ENCODE measurements around the gene KRT222.

KRT222 gene

GRCh38 chr17:40646791-40647623, 18.0 kb downstream of the KRT222 start:
- H3K27me3 ChIP-seq (ENCODE audit: low read depth) = no peaks in the 10 kb centered on the region
- H3K36me3 ChIP-seq (replicated peaks) = peaks cover 34% of the 10 kb centered on the region
- in situ Hi-C loops (cut with MboI; ENCODE audit: low sequenced_read_pairs) = no loop called here
- peaks cover 10% of the 10 kb centered on the region for H3K4me1 ChIP-seq
- H3K9me3 ChIP-seq = no peaks in the 10 kb centered on the region
- DNase-seq (ENCODE audit: low spot score in 2 of 2) = peak; percentile 34 to 47
- peak overlapping the region; percentile 89 for H3K4me3 ChIP-seq

- peaks cover 45% of the 10 kb centered on the region for H3K36me3 ChIP-seq (replicated peaks)
- H3K27me3 ChIP-seq (ENCODE audit: low read depth) = no peaks in the 10 kb centered on the region
- H3K4me1 ChIP-seq = peaks cover 10% of the 10 kb centered on the region
- no peak for DNase-seq (ENCODE audit: low spot score in 2 of 2)
- H3K9me3 ChIP-seq = no peaks in the 10 kb centered on the region
- in situ Hi-C loops (cut with MboI; ENCODE audit: low sequenced_read_pairs) = no loop called here
- no peak overlapping the region for H3K4me3 ChIP-seq
Observed at GRCh38 chr17:40645943-40646342, 19.0 kb downstream of the KRT222 start.

GRCh38 chr17:40645291-40645690, 19.7 kb downstream of the KRT222 start:
- Histone ChIP-seq H3K9me3 (no peaks in the 10 kb centered on the region), H3K27me3 (ENCODE audit: low read depth) (no peaks in the 10 kb centered on the region), H3K4me1 (peaks cover 10% of the 10 kb centered on the region), H3K36me3 (replicated peaks) (peaks cover 52% of the 10 kb centered on the region), H3K4me3 (no peak overlapping the region)
- in situ Hi-C loops (cut with MboI; ENCODE audit: low sequenced_read_pairs) = no loop called here
- no peak for DNase-seq (ENCODE audit: low spot score in 2 of 2)

DNA sequence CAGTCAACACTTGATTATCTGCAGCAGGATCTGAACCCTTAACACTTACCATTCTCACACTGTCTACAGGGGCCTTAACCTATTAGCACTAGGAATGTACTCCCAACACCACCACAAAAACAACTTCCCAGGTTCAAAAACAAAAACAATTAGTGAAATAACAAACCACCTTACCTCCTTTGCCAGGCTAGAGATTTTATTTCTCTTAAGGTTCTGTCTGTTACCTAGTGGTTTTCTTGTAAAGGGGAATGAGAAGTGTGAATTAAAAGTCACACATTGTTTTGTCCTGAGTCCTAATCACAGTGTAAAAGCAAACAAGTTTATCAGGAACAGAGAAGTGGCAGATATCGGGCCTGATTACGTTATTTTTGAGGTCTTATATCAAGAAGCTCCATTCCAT, 27.0 kb downstream of the KRT222 start:
- Histone ChIP-seq H3K27me3 (ENCODE audit: low read depth) (no peaks in the 10 kb centered on the region), H3K4me1 (no peaks in the 10 kb centered on the region), H3K4me3 (no peak overlapping the region), H3K9me3 (no peaks in the 10 kb centered on the region), H3K36me3 (replicated peaks) (peaks cover 96% of the 10 kb centered on the region)
- DNase-seq (ENCODE audit: low spot score in 2 of 2) = no peak
- in situ Hi-C loops (cut with MboI; ENCODE audit: low sequenced_read_pairs) = no loop called here

DNA sequence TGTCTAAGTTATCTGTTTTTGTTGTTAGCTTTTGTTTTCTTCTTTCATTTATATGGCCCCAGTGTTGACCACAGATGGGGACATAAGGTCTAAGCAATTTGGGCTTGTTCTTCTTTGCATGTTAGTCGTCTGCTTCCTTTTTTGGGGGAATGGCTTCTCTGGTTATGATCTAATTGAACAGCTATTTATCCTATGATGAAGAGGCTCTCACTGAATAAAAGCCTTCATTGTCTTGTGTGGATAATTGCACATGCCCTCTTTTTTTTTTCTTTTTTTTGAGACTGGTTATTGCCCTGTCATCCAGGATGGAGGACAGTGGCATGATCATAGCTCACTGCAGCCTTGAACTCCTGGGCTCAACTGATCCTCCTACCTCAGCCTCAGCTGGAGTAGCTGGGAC, 31.1 kb downstream of the KRT222 start:
- H3K4me1 ChIP-seq = no peaks in the 10 kb centered on the region
- in situ Hi-C loops (cut with MboI; ENCODE audit: low sequenced_read_pairs) = no loop called here
- no peak for DNase-seq (ENCODE audit: low spot score in 2 of 2)
- H3K27me3 ChIP-seq (ENCODE audit: low read depth) = no peaks in the 10 kb centered on the region
- no peak overlapping the region for H3K4me3 ChIP-seq
- peaks cover 97% of the 10 kb centered on the region for H3K36me3 ChIP-seq (replicated peaks)
- H3K9me3 ChIP-seq = no peaks in the 10 kb centered on the region

- Histone ChIP-seq H3K4me1 (no peaks in the 10 kb centered on the region), H3K27me3 (ENCODE audit: low read depth) (no peaks in the 10 kb centered on the region), H3K36me3 (replicated peaks) (peaks cover 88% of the 10 kb centered on the region), H3K4me3 (no peak overlapping the region), H3K9me3 (no peaks in the 10 kb centered on the region)
- in situ Hi-C loops (cut with MboI; ENCODE audit: low sequenced_read_pairs) = no loop called here
- DNase-seq (ENCODE audit: low spot score in 2 of 2) = no peak
Observed at GRCh38 chr17:40632216-40632615, 32.8 kb downstream of the KRT222 start.

DNA sequence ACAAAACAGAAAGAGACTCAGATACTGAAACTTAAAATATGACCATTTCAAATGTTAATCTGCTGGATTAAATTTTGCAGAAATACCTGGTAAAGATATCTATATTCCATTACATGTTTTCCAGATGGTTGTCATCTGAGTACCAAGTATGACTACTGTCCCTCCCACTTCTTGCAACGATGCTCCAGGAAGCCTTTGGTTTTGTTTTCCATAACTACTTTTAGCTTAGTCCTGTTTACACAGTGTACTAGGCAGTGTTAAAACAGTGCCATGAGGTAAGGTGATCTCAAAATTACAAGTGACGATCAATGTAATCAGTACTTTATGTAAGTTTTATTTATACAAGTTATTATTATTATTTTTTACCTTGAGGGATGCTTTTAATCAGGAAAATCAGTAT, 35.1 kb downstream of the KRT222 start:
- DNase-seq (ENCODE audit: low spot score in 2 of 2) = no peak
- H3K36me3 ChIP-seq (replicated peaks) = peaks cover 64% of the 10 kb centered on the region
- H3K4me3 ChIP-seq = no peak overlapping the region
- in situ Hi-C loops (cut with MboI; ENCODE audit: low sequenced_read_pairs) = no loop called here
- peaks cover 16% of the 10 kb centered on the region for H3K4me1 ChIP-seq
- no peaks in the 10 kb centered on the region for H3K27me3 ChIP-seq (ENCODE audit: low read depth)
- H3K9me3 ChIP-seq = no peaks in the 10 kb centered on the region

GRCh38 chr17:40625311-40625710, 39.7 kb downstream of the KRT222 start:
- Histone ChIP-seq H3K4me1 (peaks cover 26% of the 10 kb centered on the region), H3K4me3 (no peak overlapping the region), H3K36me3 (replicated peaks) (peaks cover 21% of the 10 kb centered on the region), H3K27me3 (ENCODE audit: low read depth) (no peaks in the 10 kb centered on the region), H3K9me3 (no peaks in the 10 kb centered on the region)
- in situ Hi-C loops (cut with MboI; ENCODE audit: low sequenced_read_pairs) = no loop called here
- DNase-seq (ENCODE audit: low spot score in 2 of 2) = peak; percentile 34 to 61

DNA sequence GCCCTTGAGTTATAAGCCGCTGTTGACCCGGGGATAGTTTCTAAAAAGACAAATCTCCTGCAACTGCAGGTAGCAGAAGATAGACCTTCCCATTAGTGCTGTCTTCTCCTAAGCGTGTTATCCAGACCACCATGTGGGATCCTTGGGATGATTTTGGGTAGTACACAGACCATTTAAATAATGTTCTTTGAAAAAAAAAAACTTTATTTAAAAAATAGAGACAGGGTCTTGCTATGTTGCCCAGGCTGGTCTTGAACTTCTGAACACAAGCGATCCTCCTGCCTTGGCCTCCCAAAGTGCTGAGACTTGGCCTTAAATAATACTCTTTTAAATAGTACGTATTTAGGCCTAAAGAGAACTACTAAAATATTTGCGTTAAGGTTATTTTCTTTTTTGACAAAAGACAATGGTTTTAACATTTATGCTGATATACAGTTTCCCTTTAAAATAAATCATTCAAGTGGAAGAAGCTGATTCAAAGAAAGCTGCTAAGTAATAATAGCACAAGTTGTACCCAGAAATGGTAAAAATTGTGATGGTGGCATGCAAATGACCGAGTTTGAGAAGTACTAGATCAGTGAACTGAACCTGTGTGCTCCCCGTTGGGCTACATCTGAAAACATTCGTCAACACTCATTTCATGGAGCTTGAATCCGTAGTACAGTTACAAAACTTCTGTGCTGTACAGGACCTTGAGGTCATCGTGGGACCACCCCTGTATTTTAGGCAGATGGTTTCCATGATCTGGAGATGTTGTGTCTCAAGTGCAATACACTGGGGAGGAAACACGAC, 41.4 kb downstream of the KRT222 start:
- H3K27me3 ChIP-seq (ENCODE audit: low read depth) = no peaks in the 10 kb centered on the region
- in situ Hi-C loops (cut with MboI; ENCODE audit: low sequenced_read_pairs) = loop anchor here (25.0 kb wide), 1 partner anchor 1039 kb away; no protein-coding TSS in a partner anchor
- no peak overlapping the region for H3K4me3 ChIP-seq
- DNase-seq (ENCODE audit: low spot score in 2 of 2) = no peak
- peaks cover 26% of the 10 kb centered on the region for H3K4me1 ChIP-seq
- 0 out of 2 replicates have a peak, but pooled peaks cover 5% of the 10 kb centered on the region for H3K36me3 ChIP-seq (replicated peaks)
- H3K9me3 ChIP-seq = no peaks in the 10 kb centered on the region

DNA sequence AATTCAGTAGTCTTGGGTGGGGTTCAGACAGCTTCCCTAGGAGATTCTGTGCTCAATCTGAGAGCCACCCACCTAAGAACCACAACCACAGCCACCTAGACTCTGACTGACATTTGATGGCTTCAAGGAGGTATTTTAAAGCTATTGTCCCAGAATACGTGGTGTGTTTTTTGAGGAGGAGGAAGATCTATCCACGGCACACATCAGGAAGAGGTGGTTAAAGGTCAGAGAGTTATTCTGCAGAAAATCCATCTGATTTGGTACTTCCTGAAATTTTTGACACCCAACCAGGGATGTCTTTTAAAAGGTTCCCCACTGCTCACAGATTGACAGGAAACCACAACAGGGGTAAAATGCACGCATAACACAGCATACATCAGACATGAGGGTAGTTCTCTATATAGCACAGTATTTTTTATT, 42.5 kb downstream of the KRT222 start:
- no peak for DNase-seq (ENCODE audit: low spot score in 2 of 2)
- Histone ChIP-seq H3K4me3 (no peak overlapping the region), H3K36me3 (replicated peaks) (no peaks in the 10 kb centered on the region), H3K9me3 (no peaks in the 10 kb centered on the region), H3K4me1 (peaks cover 26% of the 10 kb centered on the region), H3K27me3 (ENCODE audit: low read depth) (no peaks in the 10 kb centered on the region)
- in situ Hi-C loops (cut with MboI; ENCODE audit: low sequenced_read_pairs) = loop anchor here (25.0 kb wide), 1 partner anchor 1040 kb away; no protein-coding TSS in a partner anchor

GRCh38 chr17:40621578-40621977, 43.4 kb downstream of the KRT222 start:
- H3K36me3 ChIP-seq (replicated peaks) = no peaks in the 10 kb centered on the region
- H3K27me3 ChIP-seq (ENCODE audit: low read depth) = no peaks in the 10 kb centered on the region
- DNase-seq (ENCODE audit: low spot score in 2 of 2) = no peak
- in situ Hi-C loops (cut with MboI; ENCODE audit: low sequenced_read_pairs) = loop anchor here (25.0 kb wide), 1 partner anchor 1041 kb away; no protein-coding TSS in a partner anchor
- no peaks in the 10 kb centered on the region for H3K9me3 ChIP-seq
- H3K4me1 ChIP-seq = peaks cover 26% of the 10 kb centered on the region
- no peak overlapping the region for H3K4me3 ChIP-seq

- in situ Hi-C loops (cut with MboI; ENCODE audit: low sequenced_read_pairs) = loop anchor here (25.0 kb wide), 1 partner anchor 1041 kb away; no protein-coding TSS in a partner anchor
Observed at GRCh38 chr17:40621019-40621418, 44.0 kb downstream of the KRT222 start.

GRCh38 chr17:40618754-40619625, 46.0 kb downstream of the KRT222 start:
- no peak for DNase-seq (ENCODE audit: low spot score in 2 of 2)
- in situ Hi-C loops (cut with MboI; ENCODE audit: low sequenced_read_pairs) = loop anchor here (5.0 to 25.0 kb wide), 2 partner anchors 173 to 1043 kb away; no protein-coding TSS in a partner anchor
- Histone ChIP-seq H3K4me3 (no peak overlapping the region), H3K36me3 (replicated peaks) (no peaks in the 10 kb centered on the region), H3K27me3 (ENCODE audit: low read depth) (no peaks in the 10 kb centered on the region), H3K4me1 (peaks cover 2% of the 10 kb centered on the region), H3K9me3 (no peaks in the 10 kb centered on the region)

More at GRCh38 chr17:40621019-40621418, 44.0 kb downstream of the KRT222 start:
- peaks cover 22% of the 10 kb centered on the region for H3K4me1 ChIP-seq
- no peak for DNase-seq (ENCODE audit: low spot score in 2 of 2)
- no peaks in the 10 kb centered on the region for H3K36me3 ChIP-seq (replicated peaks)
- no peaks in the 10 kb centered on the region for H3K9me3 ChIP-seq
- no peak overlapping the region for H3K4me3 ChIP-seq
- H3K27me3 ChIP-seq (ENCODE audit: low read depth) = no peaks in the 10 kb centered on the region
